ENCODE measurements around the gene GJB3.

GJB3 gene

DNA sequence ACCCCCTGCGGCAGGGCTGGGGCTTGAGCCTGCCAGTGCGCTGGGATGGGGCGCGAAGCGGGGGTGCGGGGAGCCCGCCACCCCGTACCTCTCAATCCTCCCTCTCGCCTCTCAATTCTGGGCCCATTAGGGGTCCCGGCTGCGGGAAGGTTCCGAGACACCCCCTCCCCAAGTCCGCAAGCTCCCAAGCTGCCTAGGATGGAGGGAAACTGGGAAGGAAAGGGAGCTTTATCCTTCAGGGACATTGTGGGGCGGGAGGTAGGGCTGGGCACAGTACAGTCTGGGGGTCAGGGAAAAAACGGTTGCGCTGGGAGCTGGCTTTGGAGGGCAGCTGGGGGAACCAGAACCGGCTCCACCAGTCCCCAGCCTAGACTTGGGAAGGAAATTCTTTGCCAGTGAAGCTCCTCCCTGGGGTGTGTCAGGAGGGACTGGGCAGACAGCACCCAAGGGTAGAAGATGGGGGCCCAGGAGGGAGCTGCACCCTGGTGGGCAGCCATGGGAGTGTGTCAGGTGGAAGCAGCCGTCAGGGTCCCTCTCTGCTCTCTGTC, 904 bp downstream of the GJB3 start:
- intact Hi-C loops (cut with DNase I): no loop called here
- peak in 1 of 10 donors; percentile 58 for DNase-seq

DNA sequence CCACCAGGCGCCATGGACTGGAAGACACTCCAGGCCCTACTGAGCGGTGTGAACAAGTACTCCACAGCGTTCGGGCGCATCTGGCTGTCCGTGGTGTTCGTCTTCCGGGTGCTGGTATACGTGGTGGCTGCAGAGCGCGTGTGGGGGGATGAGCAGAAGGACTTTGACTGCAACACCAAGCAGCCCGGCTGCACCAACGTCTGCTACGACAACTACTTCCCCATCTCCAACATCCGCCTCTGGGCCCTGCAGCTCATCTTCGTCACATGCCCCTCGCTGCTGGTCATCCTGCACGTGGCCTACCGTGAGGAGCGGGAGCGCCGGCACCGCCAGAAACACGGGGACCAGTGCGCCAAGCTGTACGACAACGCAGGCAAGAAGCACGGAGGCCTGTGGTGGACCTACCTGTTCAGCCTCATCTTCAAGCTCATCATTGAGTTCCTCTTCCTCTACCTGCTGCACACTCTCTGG, 3.8 kb downstream of the GJB3 start:
- intact Hi-C loops (cut with DNase I): no loop called here

DNA sequence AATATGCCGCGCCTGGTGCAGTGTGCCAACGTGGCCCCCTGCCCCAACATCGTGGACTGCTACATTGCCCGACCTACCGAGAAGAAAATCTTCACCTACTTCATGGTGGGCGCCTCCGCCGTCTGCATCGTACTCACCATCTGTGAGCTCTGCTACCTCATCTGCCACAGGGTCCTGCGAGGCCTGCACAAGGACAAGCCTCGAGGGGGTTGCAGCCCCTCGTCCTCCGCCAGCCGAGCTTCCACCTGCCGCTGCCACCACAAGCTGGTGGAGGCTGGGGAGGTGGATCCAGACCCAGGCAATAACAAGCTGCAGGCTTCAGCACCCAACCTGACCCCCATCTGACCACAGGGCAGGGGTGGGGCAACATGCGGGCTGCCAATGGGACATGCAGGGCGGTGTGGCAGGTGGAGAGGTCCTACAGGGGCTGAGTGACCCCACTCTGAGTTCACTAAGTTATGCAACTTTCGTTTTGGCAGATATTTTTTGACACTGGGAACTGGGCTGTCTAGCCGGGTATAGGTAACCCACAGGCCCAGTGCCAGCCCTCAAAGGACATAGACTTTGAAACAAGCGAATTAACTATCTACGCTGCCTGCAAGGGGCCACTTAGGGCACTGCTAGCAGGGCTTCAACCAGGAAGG, 4.3 kb downstream of the GJB3 start:
- no peak for DNase-seq
- intact Hi-C loops (cut with DNase I): no loop called here

More for the DNA sequence above, 3.8 kb downstream of the GJB3 start:
- DNase-seq: no peak

DNA sequence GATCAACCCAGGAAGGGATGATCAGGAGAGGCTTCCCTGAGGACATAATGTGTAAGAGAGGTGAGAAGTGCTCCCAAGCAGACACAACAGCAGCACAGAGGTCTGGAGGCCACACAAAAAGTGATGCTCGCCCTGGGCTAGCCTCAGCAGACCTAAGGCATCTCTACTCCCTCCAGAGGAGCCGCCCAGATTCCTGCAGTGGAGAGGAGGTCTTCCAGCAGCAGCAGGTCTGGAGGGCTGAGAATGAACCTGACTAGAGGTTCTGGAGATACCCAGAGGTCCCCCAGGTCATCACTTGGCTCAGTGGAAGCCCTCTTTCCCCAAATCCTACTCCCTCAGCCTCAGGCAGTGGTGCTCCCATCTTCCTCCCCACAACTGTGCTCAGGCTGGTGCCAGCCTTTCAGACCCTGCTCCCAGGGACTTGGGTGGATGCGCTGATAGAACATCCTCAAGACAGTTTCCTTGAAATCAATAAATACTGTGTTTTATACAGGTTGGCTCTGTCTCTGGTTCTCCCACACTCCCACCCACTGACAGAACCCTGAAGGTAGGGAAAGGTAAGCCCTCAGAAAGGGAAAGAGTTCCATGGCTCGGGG, 5.0 kb downstream of the GJB3 start:
- intact Hi-C loops (cut with DNase I): loop anchor here (1.0 kb wide), 1 partner anchor 66 kb away; no protein-coding TSS in a partner anchor

DNA sequence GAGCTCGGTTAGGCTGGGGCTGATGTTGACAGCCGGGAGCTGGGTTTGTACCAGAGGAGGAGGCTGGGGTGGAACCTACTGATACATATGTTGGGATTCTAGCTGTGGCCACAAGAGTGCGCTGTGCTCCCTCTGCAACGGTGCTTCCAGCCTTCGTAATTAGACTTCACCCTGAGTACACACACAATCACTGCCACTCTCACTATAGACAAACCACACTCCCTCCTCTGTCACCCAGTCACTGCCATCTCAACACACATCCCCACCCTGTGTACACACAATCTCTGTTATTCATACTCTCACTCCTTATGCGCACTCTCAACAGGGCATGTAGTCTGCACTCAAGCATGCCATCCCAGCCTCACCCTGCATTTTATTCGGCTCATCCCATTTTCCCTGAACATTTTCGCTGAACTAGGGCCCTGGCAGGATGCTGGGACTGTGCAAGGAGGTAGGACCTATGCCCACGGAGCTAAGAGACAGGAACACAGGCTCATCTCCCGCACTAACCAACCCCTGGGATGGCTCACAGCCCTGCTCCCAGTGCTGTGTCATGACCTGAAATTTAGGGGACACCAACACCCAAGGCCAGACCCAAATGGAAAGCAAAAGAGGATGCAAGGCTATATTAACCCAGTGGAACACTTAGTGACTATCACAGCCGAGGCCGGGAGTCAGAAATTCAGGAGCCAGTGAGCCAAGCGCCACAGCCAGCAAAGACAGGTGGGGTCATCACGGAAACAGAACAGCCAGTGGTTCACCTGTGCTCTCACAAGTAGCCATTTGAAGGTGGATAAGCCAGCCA, 5.7 kb downstream of the GJB3 start:
- DNase-seq: peak; percentile 63 to 97 (median 80)
- intact Hi-C loops (cut with DNase I): loop anchor here (1.0 kb wide), 1 partner anchor 66 kb away; no protein-coding TSS in a partner anchor

More for the DNA sequence above, 5.0 kb downstream of the GJB3 start:
- DNase-seq: no peak

DNA sequence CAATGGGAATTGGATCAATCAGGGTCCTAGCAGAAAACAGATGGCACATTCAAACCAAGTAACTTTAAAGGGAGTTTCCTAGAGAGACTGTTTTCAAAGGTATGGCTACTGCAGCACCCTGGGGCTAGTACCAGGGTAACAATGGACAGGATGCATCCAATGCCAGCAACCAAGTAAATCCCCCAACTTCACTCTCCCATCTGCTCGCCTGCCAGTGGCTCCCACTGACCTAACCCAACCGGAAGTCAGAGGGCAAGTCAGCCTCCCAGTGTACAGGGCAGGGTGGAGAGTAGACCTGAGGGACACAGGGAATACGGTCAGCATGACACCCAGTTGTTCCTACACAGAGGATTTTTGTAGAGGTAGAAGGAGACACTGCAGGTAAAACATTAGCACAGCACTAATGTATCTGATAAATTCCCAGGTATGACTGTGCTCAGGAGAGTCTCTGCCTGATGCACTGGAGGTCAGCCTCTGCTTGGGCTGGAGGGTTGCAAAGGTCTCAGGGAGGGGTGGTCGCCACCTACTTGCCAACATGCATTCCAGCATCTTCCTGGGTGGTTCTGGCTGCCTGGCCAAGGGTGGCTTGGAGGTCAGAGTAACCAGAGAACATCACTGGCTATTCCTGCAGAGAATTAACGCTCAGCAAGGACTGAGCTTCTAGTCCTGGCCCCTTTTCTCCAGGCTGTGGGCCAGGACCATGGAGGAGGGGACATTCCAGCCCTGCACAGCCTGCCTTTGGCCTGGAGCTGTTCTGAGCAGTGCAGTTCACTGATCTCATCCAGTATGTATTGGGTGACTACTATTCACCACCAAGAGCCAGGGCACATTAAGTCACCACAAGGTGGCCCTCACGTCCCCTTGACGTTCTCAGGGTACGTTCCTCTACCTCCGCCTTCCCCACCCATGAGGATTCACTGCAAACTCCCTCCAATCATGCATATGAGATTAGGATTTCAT, 6.7 kb downstream of the GJB3 start:
- intact Hi-C loops (cut with DNase I): no loop called here
- no peak for DNase-seq

DNA sequence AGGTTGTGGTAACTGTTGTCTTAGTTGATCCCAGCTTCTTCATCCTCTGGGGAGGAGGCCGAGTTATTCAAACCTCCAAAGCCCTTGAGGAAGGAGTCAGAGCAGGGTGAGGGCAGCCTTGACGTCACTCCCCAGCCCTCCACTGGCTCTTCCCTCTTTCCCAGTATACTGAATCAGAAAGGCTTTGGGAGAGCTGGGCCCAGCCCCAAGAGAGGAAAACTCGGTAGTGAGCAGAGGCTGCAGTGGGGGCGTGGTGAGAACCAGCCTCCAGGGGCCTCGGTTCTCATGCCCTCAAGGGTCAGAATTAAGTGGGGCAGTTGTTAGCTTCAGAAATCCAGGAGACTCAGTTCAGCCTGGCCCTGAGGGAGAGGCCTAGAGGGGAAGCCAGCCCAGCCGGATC, 10.0 kb downstream of the GJB3 start:
- intact Hi-C loops (cut with DNase I): no loop called here
- DNase-seq: no peak

DNA sequence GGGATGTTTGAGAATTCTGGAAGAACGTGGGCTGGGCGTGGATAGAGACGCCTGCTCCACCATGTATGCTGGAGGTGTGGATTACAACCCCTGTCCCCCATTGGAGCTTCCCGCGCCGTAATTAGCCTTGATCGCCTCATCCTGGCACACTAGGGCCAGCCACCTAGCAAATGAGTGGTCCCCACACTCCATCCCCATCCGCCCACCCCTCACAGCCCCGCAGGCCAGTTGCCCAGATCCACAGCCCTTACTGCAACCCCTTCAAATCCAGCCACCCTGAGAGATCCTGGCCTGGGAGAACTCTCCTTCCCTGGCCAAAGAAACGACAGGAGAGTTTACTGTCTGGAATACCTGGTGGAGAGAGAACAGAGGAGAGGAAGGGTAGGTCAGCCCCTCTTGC, 11.4 kb downstream of the GJB3 start:
- intact Hi-C loops (cut with DNase I): no loop called here

DNA sequence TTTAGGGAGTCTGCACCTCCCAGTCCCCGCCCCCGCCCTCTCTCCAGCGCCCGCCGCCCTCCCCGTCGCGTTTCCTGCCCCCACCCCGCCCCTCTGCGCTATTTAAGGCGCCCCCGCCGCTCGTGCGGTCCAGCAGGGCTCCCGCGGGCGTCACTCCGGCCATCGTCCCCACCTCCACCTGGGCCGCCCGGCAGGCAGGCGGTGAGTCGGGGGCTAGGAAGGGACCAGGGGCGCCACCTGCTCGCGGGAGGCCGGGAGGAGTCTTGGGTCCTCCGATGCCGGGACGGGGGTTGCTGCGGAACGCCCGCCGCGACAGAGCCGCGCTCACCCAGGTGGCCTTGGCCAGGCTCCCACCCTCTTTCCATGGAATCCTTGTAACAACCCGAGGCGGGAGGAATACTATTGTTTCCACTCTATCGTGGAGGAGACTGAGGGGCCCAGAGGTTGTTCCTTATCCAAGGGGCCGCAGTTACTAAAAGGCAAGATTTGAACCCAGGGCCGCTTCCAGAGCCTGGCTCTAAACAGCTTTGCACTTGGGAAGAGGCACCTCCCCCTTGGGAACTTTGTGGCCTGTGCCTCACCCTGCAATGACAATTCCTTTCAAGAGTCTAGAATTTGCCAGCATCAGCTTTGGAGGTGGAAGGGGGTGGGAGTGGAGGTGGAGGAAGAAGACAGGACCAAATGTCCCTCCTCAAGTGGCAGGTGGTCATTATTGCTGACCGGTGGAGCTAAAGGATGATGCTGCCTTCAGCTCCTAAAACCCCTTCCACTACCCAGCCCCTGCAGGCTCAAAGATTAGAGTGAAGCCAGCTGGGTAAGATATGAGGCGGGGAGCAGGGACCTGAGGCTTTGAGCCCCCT, 12.1 kb downstream of the GJB3 start, which contains the start of gene GJA4:
GJA4 (plus strand) TSS at position 132 of the 860 bp plus-strand sequence. CDS start 1,215 bp downstream, outside the sequence.
- intact Hi-C loops (cut with DNase I): no loop called here
- DNase-seq: no peak

More for the DNA sequence above, 11.4 kb downstream of the GJB3 start:
- no peak for DNase-seq

DNA sequence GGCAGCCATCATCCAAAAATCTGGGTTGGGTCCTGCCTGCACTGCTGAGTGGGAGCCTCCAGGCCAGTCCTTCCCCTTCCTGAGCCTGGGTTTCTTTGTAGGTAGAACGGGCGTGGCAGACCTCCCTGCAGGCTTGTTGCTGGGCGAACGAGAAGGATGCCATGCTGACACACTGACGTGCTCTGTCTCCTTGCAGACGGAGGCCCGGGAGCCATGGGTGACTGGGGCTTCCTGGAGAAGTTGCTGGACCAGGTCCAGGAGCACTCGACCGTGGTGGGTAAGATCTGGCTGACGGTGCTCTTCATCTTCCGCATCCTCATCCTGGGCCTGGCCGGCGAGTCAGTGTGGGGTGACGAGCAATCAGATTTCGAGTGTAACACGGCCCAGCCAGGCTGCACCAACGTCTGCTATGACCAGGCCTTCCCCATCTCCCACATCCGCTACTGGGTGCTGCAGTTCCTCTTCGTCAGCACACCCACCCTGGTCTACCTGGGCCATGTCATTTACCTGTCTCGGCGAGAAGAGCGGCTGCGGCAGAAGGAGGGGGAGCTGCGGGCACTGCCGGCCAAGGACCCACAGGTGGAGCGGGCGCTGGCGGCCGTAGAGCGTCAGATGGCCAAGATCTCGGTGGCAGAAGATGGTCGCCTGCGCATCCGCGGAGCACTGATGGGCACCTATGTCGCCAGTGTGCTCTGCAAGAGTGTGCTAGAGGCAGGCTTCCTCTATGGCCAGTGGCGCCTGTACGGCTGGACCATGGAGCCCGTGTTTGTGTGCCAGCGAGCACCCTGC, 13.2 kb downstream of the GJB3 start:
- no peak for DNase-seq
- intact Hi-C loops (cut with DNase I): no loop called here

DNA sequence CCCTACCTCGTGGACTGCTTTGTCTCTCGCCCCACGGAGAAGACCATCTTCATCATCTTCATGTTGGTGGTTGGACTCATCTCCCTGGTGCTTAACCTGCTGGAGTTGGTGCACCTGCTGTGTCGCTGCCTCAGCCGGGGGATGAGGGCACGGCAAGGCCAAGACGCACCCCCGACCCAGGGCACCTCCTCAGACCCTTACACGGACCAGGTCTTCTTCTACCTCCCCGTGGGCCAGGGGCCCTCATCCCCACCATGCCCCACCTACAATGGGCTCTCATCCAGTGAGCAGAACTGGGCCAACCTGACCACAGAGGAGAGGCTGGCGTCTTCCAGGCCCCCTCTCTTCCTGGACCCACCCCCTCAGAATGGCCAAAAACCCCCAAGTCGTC, 13.8 kb downstream of the GJB3 start:
- DNase-seq: no peak
- intact Hi-C loops (cut with DNase I): no loop called here

DNA sequence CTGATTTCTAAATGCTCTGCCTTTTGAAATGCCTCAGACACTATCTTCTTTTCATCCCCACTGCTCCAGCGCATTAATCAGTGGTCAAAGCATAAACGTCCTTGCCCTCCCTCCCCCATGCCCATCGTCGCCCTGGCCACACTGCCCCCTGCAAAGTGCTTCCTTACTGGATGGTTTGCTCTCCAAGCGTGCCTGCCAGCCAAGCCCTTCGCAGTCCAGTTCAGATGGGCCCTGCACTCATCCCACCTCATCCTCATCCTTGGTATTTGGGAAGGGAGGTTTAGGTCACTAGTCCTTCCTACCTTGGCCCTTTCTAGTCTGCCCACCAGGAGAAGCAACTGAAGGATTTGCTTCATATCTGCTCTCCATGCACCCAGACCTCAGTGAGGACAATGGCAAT, 14.9 kb downstream of the GJB3 start:
- DNase-seq: no peak
- intact Hi-C loops (cut with DNase I): no loop called here

DNA sequence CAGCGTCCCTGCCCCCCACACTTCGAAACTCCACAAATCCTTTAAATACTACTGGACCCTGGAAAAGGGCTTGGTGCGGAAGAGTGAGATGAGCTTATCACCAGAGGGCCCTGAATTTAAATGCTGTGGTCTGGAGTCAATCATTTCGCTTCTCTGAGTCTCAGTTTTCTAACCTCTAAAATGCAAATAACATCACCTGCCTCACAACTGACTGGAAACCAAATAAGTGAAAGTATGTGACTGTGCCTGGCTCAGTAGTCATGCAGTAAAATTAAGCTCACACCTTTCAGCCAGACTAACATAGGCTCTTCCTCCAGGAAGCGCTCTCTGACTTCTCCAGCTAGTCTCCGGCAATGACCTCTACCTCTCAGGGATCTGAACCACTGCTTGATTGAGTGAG, 16.0 kb downstream of the GJB3 start:
- DNase-seq: no peak
- intact Hi-C loops (cut with DNase I): no loop called here

DNA sequence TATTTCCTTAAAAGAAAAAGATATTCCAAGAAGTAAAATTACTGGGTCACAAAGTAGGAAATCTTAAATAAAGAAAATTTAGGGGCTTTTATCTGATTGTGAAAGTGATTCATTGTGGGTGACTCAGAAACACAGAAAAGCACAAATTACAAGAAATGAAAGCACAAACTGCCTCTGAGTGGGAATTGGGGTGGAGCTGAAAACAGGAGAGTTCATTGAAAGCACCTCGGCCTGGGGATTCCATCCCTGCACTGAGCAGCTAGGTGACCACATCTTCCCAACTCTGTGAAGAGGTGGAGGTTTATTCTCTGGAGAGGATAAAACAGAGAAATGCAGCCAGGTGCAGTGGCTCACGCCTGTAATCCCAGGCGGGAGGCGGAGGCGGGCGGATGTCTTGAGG, 19.2 kb downstream of the GJB3 start:
- intact Hi-C loops (cut with DNase I): no loop called here
- no peak for DNase-seq

DNA sequence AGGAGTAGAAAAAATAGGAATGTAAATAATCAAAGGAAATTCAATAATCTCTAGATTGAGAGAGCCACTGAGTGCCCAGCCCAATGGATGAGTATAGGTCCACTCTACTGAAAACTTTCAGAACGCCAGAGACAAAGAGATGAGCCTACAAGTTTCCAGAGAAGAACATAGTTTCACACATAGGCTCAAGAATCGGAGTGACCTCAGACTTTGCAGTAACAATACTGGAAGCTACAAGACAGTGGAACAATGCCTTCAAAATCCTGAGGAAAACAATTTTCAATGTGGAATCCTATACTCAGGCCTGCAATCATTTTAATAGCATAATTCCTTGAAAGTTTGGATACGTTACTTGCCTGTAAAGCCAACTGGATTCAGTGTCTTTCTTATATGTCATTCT, 22.8 kb downstream of the GJB3 start:
- DNase-seq: no peak
- intact Hi-C loops (cut with DNase I): no loop called here

DNA sequence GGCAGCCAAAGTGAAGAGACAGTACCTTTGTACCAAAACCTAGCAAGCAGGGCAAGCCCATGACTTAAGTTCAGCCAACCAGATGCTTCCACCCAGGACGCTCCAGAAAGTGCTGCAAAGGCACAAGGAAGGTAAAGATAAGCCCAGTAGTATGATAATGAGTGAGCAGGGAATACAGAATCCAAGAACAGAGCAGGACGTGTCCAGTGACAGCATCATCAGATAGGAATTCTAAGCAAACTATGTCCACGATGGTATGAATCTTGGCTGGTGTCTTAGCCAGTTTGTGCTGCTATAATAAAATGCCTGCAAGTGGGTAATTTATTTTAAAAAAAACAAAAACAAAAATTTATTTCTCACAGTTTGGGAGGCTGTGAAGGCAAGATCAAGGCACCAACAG, 25.4 kb downstream of the GJB3 start:
- intact Hi-C loops (cut with DNase I): no loop called here
- DNase-seq: no peak

DNA sequence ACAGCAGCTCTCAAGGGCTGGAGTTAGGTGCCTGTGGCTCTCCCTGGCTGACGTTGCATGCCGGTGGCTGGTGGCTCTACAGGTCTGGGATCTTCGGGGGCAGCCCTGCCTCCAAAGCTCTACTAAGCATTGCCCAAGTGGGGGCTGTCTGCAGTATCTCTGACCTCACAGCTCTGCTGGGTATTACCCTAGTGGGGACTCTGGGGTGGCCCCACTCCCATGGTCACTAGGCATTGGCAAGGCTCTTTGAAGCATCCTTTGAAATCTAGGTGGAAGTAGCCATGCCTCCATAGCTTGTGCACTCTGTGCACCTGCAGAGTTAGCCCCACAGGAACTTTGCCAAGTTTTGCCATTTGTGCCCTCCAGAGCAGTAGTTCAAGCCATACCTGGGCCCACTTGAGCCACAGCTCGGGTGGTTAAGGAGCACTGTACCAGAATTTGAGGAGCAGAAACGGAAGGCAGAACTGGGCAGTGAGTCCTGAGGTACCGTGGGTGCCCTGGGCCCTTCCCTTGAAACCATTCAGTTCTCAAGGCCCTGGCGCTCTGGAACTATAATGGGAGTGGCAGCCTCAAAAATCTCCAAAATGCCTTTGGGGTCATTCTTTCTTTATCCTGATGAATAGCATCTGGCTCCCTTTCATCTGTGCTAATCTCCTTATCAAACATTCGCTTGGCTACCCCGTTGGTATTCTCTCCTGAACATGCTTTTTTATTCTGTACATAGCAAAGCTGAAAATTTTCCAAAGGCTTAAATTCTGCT, 27.2 kb downstream of the GJB3 start:
- no peak for DNase-seq
- intact Hi-C loops (cut with DNase I): no loop called here

Data from posterior cingulate gyrus (tissue), 11 donors.